ENCODE results near the gene MMP23B. TPM values are rescaled to one million over a fixed set of nuclear protein-coding genes. Genes with fewer than 3 reads are reported as not detected.

The MMP23B gene
- total and polyA plus RNA-seq, 10 of the 15 experiments (the other 5 are each of a cell fraction or from before 2014, with no cell fraction given): 0.25 to 0.76 (median 0.34) TPM; not detected in 4

- TF ChIP-seq CHD4 (IDR thresholded peaks at IDR 0.05): no peak
- TF ChIP-seq CREB1 (IDR thresholded peaks at IDR 0.05; ENCODE audit: low read depth): peak; percentile 56; the same call in 1 of the 2 replicates
- TF ChIP-seq IKZF1 (conservative IDR thresholded peaks at IDR 0.05): peak; percentile 69
- no peak for TF ChIP-seq TBL1XR1 (IDR thresholded peaks at IDR 0.05; ENCODE audit: low read depth, low read length)
- TF ChIP-seq SPI1 (IDR thresholded peaks at IDR 0.05; ENCODE audit: borderline replicate concordance, insufficient read depth, low read depth, low read length): no peak
- 0 out of 2 replicates have a peak, but pooled peaks have one; percentile 9 for TF ChIP-seq JUND (IDR thresholded peaks at IDR 0.05; ENCODE audit: low read depth, low read length)
- TF ChIP-seq SMC3 (IDR thresholded peaks at IDR 0.05; ENCODE audit: borderline replicate concordance, low read length): no peak
- TF ChIP-seq PBX3 (IDR thresholded peaks at IDR 0.05; ENCODE audit: insufficient replicate concordance, low read depth, low read length): peak; percentile 18
- TF ChIP-seq RCOR1 (conservative IDR thresholded peaks at IDR 0.05; ENCODE audit: low read depth, low read length): no peak
- TF ChIP-seq MXI1 (IDR thresholded peaks at IDR 0.05; ENCODE audit: low read depth, low read length): peak; percentile 76; the same call in 1 of the 2 replicates
- no peak for TF ChIP-seq TARDBP (IDR thresholded peaks at IDR 0.05; ENCODE audit: borderline replicate concordance)
- TF ChIP-seq NBN (IDR thresholded peaks at IDR 0.05): no peak
- TF ChIP-seq KLF5 (IDR thresholded peaks at IDR 0.05; ENCODE audit: partially characterized antibody): peak; percentile 31
- 0 out of 2 replicates have a peak, but pooled peaks have one; percentile 62 for TF ChIP-seq STAT1 (conservative IDR thresholded peaks at IDR 0.05)
- no peak for TF ChIP-seq ATF2 (IDR thresholded peaks at IDR 0.05; ENCODE audit: low read length)
- no peak for TF ChIP-seq CUX1 (IDR thresholded peaks at IDR 0.05; ENCODE audit: insufficient replicate concordance, low read depth, low read length)
- TF ChIP-seq TCF7 (IDR thresholded peaks at IDR 0.05; ENCODE audit: borderline replicate concordance): no peak
- no peak for TF ChIP-seq ZZZ3 (IDR thresholded peaks at IDR 0.05; ENCODE audit: control insufficient read depth, insufficient read length, low read depth)
- no peak for TF ChIP-seq RELB (IDR thresholded peaks at IDR 0.05; ENCODE audit: low read depth)
These were observed 1.6 kb upstream of the MMP23B start (continued) for GRCh38 chr1:1630191-1630964.

Measured in GM12878 (cell line).